Neural cell (in vitro differentiated cells): ENCODE results near the gene ZBTB7C.

Experiments used
- CTCF ChIP-seq: fragments of 450-650 bp; IDR thresholded peaks from 2 replicates; pipeline ENCODE4 v1.5.1; 2014; ENCODE audit warnings: antibody characterized with exemption, mild to moderate bottlenecking, moderate library complexity; ENCODE audit not compliant: poor library complexity, severe bottlenecking
- EP300 ChIP-seq: fragments of 450-650 bp; conservative IDR thresholded peaks from 2 replicates; pipeline ENCODE4 v1.6.1; 2014; ENCODE audit warnings: antibody characterized with exemption, mild to moderate bottlenecking, moderate library complexity; ENCODE audit not compliant: poor library complexity, severe bottlenecking
- EZH2 ChIP-seq: fragments of 200-600, 300-800 bp; shearing (Covaris generic), sonication (generic); IDR thresholded peaks from 2 replicates; pipeline ENCODE4 v1.6.1; 2014; ENCODE audit warnings: antibody characterized with exemption, low read length, borderline replicate concordance, mild to moderate bottlenecking; ENCODE audit not compliant: insufficient read depth, poor library complexity, severe bottlenecking
- POLR2AphosphoS5 ChIP-seq: IDR thresholded peaks from 2 replicates; pipeline ENCODE4 v1.6.1; 2012
- RAD21 ChIP-seq: fragments of 450-650 bp; conservative IDR thresholded peaks from 2 replicates; pipeline ENCODE4 v1.6.1; 2014; ENCODE audit warnings: antibody characterized with exemption, mild to moderate bottlenecking, moderate library complexity
- SMC3 ChIP-seq: fragments of 450-650 bp; conservative IDR thresholded peaks from 2 replicates; pipeline ENCODE4 v1.6.1; 2014; ENCODE audit warnings: antibody characterized with exemption, mild to moderate bottlenecking, moderate library complexity; ENCODE audit not compliant: poor library complexity
- TAF1 ChIP-seq: IDR thresholded peaks from 2 replicates; pipeline ENCODE4 v1.6.1; 2012; ENCODE audit warnings: low read depth
- TF ChIP-seq, protein P1 (sequence below): IDR thresholded peaks from 2 replicates; pipeline ENCODE4 v1.6.1; 2012; ENCODE audit warnings: borderline replicate concordance

DNA sequence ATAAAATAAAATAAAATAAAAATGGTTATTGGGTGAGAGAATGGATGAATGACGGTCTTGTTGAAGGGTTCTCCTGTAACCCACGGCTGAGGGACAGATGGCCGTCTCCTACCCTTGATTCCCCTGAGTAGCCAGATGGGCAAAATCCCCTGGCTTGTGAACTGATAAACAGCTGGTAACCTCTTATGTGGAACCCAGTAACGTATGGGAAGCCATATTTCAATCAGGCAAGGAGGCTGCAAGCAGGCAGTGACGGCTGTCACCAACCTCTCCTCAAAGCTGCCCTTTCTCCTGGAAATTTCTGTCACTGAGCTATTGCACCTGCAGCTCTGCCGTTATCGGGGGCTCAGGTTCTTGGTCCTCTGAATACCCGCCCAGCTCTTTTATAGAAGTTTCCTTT is 313.5 kb downstream of the ZBTB7C start:
- TF ChIP-seq CTCF = no peak
- TF ChIP-seq, protein P1, sequence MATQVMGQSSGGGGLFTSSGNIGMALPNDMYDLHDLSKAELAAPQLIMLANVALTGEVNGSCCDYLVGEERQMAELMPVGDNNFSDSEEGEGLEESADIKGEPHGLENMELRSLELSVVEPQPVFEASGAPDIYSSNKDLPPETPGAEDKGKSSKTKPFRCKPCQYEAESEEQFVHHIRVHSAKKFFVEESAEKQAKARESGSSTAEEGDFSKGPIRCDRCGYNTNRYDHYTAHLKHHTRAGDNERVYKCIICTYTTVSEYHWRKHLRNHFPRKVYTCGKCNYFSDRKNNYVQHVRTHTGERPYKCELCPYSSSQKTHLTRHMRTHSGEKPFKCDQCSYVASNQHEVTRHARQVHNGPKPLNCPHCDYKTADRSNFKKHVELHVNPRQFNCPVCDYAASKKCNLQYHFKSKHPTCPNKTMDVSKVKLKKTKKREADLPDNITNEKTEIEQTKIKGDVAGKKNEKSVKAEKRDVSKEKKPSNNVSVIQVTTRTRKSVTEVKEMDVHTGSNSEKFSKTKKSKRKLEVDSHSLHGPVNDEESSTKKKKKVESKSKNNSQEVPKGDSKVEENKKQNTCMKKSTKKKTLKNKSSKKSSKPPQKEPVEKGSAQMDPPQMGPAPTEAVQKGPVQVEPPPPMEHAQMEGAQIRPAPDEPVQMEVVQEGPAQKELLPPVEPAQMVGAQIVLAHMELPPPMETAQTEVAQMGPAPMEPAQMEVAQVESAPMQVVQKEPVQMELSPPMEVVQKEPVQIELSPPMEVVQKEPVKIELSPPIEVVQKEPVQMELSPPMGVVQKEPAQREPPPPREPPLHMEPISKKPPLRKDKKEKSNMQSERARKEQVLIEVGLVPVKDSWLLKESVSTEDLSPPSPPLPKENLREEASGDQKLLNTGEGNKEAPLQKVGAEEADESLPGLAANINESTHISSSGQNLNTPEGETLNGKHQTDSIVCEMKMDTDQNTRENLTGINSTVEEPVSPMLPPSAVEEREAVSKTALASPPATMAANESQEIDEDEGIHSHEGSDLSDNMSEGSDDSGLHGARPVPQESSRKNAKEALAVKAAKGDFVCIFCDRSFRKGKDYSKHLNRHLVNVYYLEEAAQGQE = no peak
- no peak for TF ChIP-seq EP300
- no peak for TF ChIP-seq SMC3
- TF ChIP-seq POLR2AphosphoS5 = no peak
- no peak for TF ChIP-seq TAF1
- TF ChIP-seq EZH2 = no peak
- TF ChIP-seq RAD21 = no peak
